ENCODE results near the gene DERA.

The DERA gene

GRCh38 chr12:15979096-15980092 is 68.3 kb downstream of the DERA start:
- 100% methylated on average over 1 to 2 of the region's 2 CpGs for WGBS, 2 experiments
- H3K9me3 ChIP-seq (ENCODE audit: control insufficient read depth, low read length), result no peaks in the 10 kb centered on the region
- no peak overlapping the region for H3K4me3 ChIP-seq (ENCODE audit: insufficient read depth, low read depth, low read length)
- no peaks in the 10 kb centered on the region for H3K36me3 ChIP-seq (ENCODE audit: control insufficient read depth, insufficient read depth, low read length)
- H3K4me1 ChIP-seq (ENCODE audit: control insufficient read depth, insufficient read depth, low read length), result peaks cover 4% of the 10 kb centered on the region
- no peak overlapping the region for H3K27ac ChIP-seq (ENCODE audit: insufficient read depth, low read depth, low read length, poor library complexity, severe bottlenecking)
- H3K27me3 ChIP-seq (ENCODE audit: control insufficient read depth, insufficient read depth, low read length, poor library complexity, severe bottlenecking), result no peaks in the 10 kb centered on the region

- Histone ChIP-seq H3K36me3 (ENCODE audit: control insufficient read depth, insufficient read depth, low read length) (no peaks in the 10 kb centered on the region), H3K4me1 (ENCODE audit: control insufficient read depth, insufficient read depth, low read length) (peaks cover 4% of the 10 kb centered on the region), H3K9me3 (ENCODE audit: control insufficient read depth, low read length) (no peaks in the 10 kb centered on the region), H3K27me3 (ENCODE audit: control insufficient read depth, insufficient read depth, low read length, poor library complexity, severe bottlenecking) (no peaks in the 10 kb centered on the region), H3K27ac (ENCODE audit: insufficient read depth, low read depth, low read length, poor library complexity, severe bottlenecking) (no peak overlapping the region), H3K4me3 (ENCODE audit: insufficient read depth, low read depth, low read length) (no peak overlapping the region)
- 92 to 96% methylated on average over 5 of the region's 5 CpGs for WGBS, 2 experiments
Measured at GRCh38 chr12:15982071-15982470, 70.9 kb downstream of the DERA start.

DNA sequence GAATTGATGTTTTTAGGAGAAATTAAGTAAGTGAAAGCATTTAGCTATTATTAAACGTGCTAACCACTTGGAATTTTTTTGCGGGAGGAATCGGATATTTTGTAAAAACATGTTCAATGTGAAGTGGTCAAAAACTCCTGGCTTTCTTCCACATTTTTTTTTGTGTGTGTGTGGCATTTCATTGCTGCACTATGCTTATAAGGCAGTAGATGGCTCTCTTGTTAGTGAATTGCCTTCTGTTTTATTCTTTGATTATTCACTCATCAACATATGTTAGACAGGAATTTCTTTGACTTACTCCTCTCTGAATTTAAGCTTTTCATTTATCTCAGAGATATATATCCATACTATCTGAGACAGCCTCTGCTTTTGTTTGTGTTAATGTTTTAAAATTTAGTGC is 71.3 kb downstream of the DERA start:
- Histone ChIP-seq H3K27me3 (ENCODE audit: control insufficient read depth, insufficient read depth, low read length, poor library complexity, severe bottlenecking) (no peaks in the 10 kb centered on the region), H3K9me3 (ENCODE audit: control insufficient read depth, low read length) (no peaks in the 10 kb centered on the region), H3K27ac (ENCODE audit: insufficient read depth, low read depth, low read length, poor library complexity, severe bottlenecking) (no peak overlapping the region), H3K4me3 (ENCODE audit: insufficient read depth, low read depth, low read length) (no peak overlapping the region), H3K36me3 (ENCODE audit: control insufficient read depth, insufficient read depth, low read length) (no peaks in the 10 kb centered on the region), H3K4me1 (ENCODE audit: control insufficient read depth, insufficient read depth, low read length) (peaks cover 4% of the 10 kb centered on the region)
- WGBS, 2 experiments, result 92 to 93% methylated on average over 3 of the region's 3 CpGs

- H3K4me3 ChIP-seq (ENCODE audit: insufficient read depth, low read depth, low read length), result no peak overlapping the region
- H3K27ac ChIP-seq (ENCODE audit: insufficient read depth, low read depth, low read length, poor library complexity, severe bottlenecking), result no peak overlapping the region
- no peaks in the 10 kb centered on the region for H3K9me3 ChIP-seq (ENCODE audit: control insufficient read depth, low read length)
- H3K4me1 ChIP-seq (ENCODE audit: control insufficient read depth, insufficient read depth, low read length), result peaks cover 4% of the 10 kb centered on the region
- no peaks in the 10 kb centered on the region for H3K27me3 ChIP-seq (ENCODE audit: control insufficient read depth, insufficient read depth, low read length, poor library complexity, severe bottlenecking)
- peaks cover 4% of the 10 kb centered on the region for H3K36me3 ChIP-seq (ENCODE audit: control insufficient read depth, insufficient read depth, low read length)
Measured at GRCh38 chr12:15982921-15983320, 71.8 kb downstream of the DERA start.

DNA sequence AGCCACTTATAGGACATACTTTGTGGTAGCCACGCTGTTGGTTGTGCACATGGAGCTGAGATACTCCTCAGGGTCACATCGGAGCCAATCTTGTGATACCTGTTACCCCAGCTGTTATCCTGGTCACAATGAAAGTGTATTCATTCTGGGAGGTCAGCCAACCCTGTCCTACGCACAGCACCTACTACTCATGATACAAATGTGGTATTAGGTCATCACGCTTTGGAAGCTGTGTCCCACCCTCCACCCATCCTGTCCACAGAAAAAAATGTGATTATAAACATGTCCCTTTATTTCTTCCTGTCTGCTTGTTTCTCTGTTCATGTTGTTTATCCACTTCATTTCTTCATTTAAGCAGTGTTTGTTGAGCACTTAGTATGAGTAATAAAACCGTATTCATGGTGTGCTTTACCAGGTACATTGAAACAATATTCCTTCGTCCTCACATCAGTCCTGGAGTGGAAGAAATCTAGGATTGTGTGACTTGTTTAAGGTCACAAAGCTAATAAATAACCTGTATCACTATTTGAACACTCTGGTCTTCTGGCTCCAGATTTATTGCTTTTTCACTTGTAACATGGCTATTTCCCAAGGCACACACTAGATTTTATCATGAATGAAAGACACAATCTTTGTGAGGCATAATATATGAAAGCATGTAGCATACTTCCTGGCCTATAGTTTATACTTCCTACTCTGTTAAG is 73.1 kb downstream of the DERA start:
- Histone ChIP-seq H3K9me3 (ENCODE audit: control insufficient read depth, low read length) (no peaks in the 10 kb centered on the region), H3K36me3 (ENCODE audit: control insufficient read depth, insufficient read depth, low read length) (peaks cover 10% of the 10 kb centered on the region), H3K4me1 (ENCODE audit: control insufficient read depth, insufficient read depth, low read length) (no peaks in the 10 kb centered on the region), H3K27me3 (ENCODE audit: control insufficient read depth, insufficient read depth, low read length, poor library complexity, severe bottlenecking) (no peaks in the 10 kb centered on the region), H3K4me3 (ENCODE audit: insufficient read depth, low read depth, low read length) (no peak overlapping the region), H3K27ac (ENCODE audit: insufficient read depth, low read depth, low read length, poor library complexity, severe bottlenecking) (no peak overlapping the region)
- 94 to 95% methylated on average over 4 to 6 of the region's 6 CpGs for WGBS, 2 experiments

DNA sequence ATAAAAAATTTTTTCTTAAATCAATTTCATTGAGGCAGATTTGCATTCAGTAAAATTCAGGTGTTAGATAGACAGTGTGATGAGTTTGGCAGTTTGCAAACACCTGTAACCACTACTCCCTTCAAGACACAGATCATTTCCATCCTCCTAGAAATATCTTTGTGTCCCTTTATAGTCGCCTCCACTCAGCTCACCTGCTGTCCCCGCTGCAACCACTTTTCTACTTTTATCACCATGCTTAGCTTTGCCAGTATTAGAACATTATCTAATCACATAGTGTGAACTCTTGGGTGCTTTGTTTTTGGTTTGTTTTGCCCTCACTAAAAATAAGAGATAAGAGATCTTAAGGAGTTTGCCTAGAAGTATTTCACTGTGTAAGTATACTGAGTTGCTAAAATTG is 73.8 kb downstream of the DERA start:
- Histone ChIP-seq H3K9me3 (ENCODE audit: control insufficient read depth, low read length) (no peaks in the 10 kb centered on the region), H3K27ac (ENCODE audit: insufficient read depth, low read depth, low read length, poor library complexity, severe bottlenecking) (no peak overlapping the region), H3K36me3 (ENCODE audit: control insufficient read depth, insufficient read depth, low read length) (peaks cover 10% of the 10 kb centered on the region), H3K4me1 (ENCODE audit: control insufficient read depth, insufficient read depth, low read length) (no peaks in the 10 kb centered on the region), H3K4me3 (ENCODE audit: insufficient read depth, low read depth, low read length) (no peak overlapping the region), H3K27me3 (ENCODE audit: control insufficient read depth, insufficient read depth, low read length, poor library complexity, severe bottlenecking) (no peaks in the 10 kb centered on the region)
- WGBS, 2 experiments, result 97 to 99% methylated on average over 2 of the region's 2 CpGs

DNA sequence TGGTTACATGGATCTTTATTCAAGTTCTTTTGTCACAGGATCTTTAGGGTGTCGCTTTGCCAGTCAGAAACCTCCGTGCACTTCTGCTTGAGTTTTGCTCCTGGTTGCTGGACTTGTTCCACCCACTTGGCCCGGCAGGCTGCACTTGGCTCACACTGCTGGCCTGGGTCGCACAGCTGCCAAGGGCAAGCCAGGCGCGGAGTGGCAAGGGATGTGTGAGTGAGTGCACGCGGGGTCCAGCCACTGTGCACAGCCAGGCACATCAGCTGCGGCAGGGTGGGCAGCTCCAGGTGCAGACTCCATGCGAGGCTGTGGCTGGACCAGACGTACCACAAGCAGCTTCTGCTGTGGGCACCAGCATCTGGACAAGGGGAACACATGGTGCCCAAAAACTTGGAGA is 76.6 kb downstream of the DERA start:
- 93 to 95% methylated on average over 11 of the region's 11 CpGs for WGBS, 2 experiments

GRCh38 chr12:15988983-15989755 is 78.0 kb downstream of the DERA start:
- H3K9me3 ChIP-seq (ENCODE audit: control insufficient read depth, low read length), result no peaks in the 10 kb centered on the region

More for the DNA sequence above, 76.6 kb downstream of the DERA start:
- Histone ChIP-seq H3K36me3 (ENCODE audit: control insufficient read depth, insufficient read depth, low read length) (peaks cover 10% of the 10 kb centered on the region), H3K27ac (ENCODE audit: insufficient read depth, low read depth, low read length, poor library complexity, severe bottlenecking) (no peak overlapping the region), H3K4me3 (ENCODE audit: insufficient read depth, low read depth, low read length) (no peak overlapping the region), H3K27me3 (ENCODE audit: control insufficient read depth, insufficient read depth, low read length, poor library complexity, severe bottlenecking) (no peaks in the 10 kb centered on the region), H3K9me3 (ENCODE audit: control insufficient read depth, low read length) (no peaks in the 10 kb centered on the region), H3K4me1 (ENCODE audit: control insufficient read depth, insufficient read depth, low read length) (no peaks in the 10 kb centered on the region)

DNA sequence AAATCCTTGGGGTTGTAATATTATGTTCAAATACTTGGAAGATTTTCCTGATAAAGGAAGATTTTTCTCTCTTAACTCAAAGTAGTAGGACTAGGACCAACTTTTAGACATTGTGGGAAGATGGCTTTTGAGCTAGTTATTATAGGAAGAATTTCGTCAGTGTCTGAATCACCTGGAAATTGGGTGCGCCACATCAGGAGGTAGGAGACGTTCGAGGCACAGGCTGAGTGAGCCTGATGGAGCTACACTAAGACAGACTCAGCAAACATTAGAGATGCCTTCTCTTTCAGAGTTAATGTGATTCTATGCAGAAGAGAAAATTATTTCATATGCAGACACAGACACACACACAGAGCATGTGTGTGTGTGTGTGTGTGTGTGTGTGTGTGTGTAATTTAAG is 84.7 kb downstream of the DERA start:
- Histone ChIP-seq H3K9me3 (ENCODE audit: control insufficient read depth, low read length) (no peaks in the 10 kb centered on the region), H3K4me3 (ENCODE audit: insufficient read depth, low read depth, low read length) (no peak overlapping the region), H3K36me3 (ENCODE audit: control insufficient read depth, insufficient read depth, low read length) (no peaks in the 10 kb centered on the region), H3K27me3 (ENCODE audit: control insufficient read depth, insufficient read depth, low read length, poor library complexity, severe bottlenecking) (no peaks in the 10 kb centered on the region), H3K4me1 (ENCODE audit: control insufficient read depth, insufficient read depth, low read length) (no peaks in the 10 kb centered on the region), H3K27ac (ENCODE audit: insufficient read depth, low read depth, low read length, poor library complexity, severe bottlenecking) (no peak overlapping the region)
- WGBS, 2 experiments, result 95 to 96% methylated on average over 4 of the region's 4 CpGs

More at GRCh38 chr12:15988983-15989755, 78.0 kb downstream of the DERA start:
- Histone ChIP-seq H3K4me1 (ENCODE audit: control insufficient read depth, insufficient read depth, low read length) (no peaks in the 10 kb centered on the region), H3K36me3 (ENCODE audit: control insufficient read depth, insufficient read depth, low read length) (peaks cover 10% of the 10 kb centered on the region), H3K27ac (ENCODE audit: insufficient read depth, low read depth, low read length, poor library complexity, severe bottlenecking) (no peak overlapping the region), H3K27me3 (ENCODE audit: control insufficient read depth, insufficient read depth, low read length, poor library complexity, severe bottlenecking) (no peaks in the 10 kb centered on the region), H3K4me3 (ENCODE audit: insufficient read depth, low read depth, low read length) (no peak overlapping the region)
- 93 to 94% methylated on average over 5 to 6 of the region's 6 CpGs for WGBS, 2 experiments

DNA sequence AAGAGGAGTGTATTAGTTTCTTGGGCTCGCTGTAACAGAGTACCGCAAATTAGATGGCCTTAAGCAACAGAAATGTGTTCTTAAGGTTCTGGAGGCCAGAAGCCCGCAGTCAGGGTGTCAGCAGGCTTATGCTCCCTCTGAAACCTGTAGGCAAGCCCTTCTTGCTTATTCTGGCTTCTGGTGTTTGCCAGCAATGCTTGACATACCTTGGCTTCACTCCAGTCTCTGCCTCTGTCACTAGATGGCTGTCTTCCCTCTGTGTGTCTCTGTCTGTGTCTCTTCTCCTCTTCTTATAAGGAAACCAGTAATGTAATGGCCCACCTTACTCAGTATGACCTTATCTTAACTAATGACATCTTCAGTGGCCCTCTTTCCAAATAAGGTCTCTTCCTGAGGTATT is 85.1 kb downstream of the DERA start:
- no peak overlapping the region for H3K4me3 ChIP-seq (ENCODE audit: insufficient read depth, low read depth, low read length)
- no peaks in the 10 kb centered on the region for H3K36me3 ChIP-seq (ENCODE audit: control insufficient read depth, insufficient read depth, low read length)
- WGBS, 2 experiments, result 95 to 96% methylated on average over 3 of the region's 3 CpGs
- no peaks in the 10 kb centered on the region for H3K4me1 ChIP-seq (ENCODE audit: control insufficient read depth, insufficient read depth, low read length)
- no peaks in the 10 kb centered on the region for H3K9me3 ChIP-seq (ENCODE audit: control insufficient read depth, low read length)
- H3K27ac ChIP-seq (ENCODE audit: insufficient read depth, low read depth, low read length, poor library complexity, severe bottlenecking), result no peak overlapping the region
- H3K27me3 ChIP-seq (ENCODE audit: control insufficient read depth, insufficient read depth, low read length, poor library complexity, severe bottlenecking), result no peaks in the 10 kb centered on the region
